Measurements from ENCODE around the gene MCTP1.

DNA sequence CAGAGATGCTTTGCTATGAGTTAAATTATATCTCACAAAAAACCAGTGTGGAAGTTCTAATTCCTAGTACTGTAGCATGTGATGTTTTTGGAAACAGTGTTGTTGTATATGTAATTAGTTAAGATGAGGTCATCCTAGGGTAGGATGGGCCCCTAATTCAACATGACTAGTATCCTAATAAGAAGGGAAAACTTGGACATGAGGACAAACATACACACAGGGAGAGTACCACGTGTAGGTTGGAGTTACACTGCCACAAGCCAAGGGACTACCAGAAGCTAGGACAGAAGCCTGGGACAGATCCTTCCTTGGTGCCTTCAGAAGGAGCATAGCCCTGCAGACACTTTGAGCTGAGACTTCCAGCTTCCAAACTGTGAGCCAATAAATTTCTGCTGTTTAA, 234.2 kb downstream of the MCTP1 start:
- TF ChIP-seq POLR2A (IDR thresholded peaks at IDR 0.05) (no peak), EP300 (IDR thresholded peaks at IDR 0.05) (no peak)
- TF ChIP-seq, protein P1, sequence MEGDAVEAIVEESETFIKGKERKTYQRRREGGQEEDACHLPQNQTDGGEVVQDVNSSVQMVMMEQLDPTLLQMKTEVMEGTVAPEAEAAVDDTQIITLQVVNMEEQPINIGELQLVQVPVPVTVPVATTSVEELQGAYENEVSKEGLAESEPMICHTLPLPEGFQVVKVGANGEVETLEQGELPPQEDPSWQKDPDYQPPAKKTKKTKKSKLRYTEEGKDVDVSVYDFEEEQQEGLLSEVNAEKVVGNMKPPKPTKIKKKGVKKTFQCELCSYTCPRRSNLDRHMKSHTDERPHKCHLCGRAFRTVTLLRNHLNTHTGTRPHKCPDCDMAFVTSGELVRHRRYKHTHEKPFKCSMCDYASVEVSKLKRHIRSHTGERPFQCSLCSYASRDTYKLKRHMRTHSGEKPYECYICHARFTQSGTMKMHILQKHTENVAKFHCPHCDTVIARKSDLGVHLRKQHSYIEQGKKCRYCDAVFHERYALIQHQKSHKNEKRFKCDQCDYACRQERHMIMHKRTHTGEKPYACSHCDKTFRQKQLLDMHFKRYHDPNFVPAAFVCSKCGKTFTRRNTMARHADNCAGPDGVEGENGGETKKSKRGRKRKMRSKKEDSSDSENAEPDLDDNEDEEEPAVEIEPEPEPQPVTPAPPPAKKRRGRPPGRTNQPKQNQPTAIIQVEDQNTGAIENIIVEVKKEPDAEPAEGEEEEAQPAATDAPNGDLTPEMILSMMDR (IDR thresholded peaks at IDR 0.05) = no peak

Measured in tibial nerve (tissue), 4 donors.